GM12801 (cell line): Measurements from ENCODE around the gene FGGY.

Experiments used
- CTCF ChIP-seq: IDR thresholded peaks from one replicate; pipeline ENCODE4 v1.5.1; 2011; ENCODE audit warnings: control low read depth; ENCODE audit not compliant: insufficient read length; ENCODE audit errors: extremely low read depth

Gene FGGY

GRCh38 chr1:59564192-59564891 is 267.4 kb downstream of the FGGY start:
- TF ChIP-seq CTCF, result no peak

GRCh38 chr1:59565611-59566410 is 268.9 kb downstream of the FGGY start:
- no peak for TF ChIP-seq CTCF

GRCh38 chr1:59568158-59568935 is 271.5 kb downstream of the FGGY start:
- no peak for TF ChIP-seq CTCF

GRCh38 chr1:59569198-59569597 is 272.3 kb downstream of the FGGY start:
- TF ChIP-seq CTCF, result no peak

- TF ChIP-seq CTCF, result no peak
Measured at GRCh38 chr1:59570524-59570923, 273.6 kb downstream of the FGGY start.

GRCh38 chr1:59574085-59574484 is 277.2 kb downstream of the FGGY start:
- no peak for TF ChIP-seq CTCF

- TF ChIP-seq CTCF, result no peak
Measured at GRCh38 chr1:59577774-59578173, 280.9 kb downstream of the FGGY start.
